HepG2 (cell line): ENCODE results near the gene KIF1B. TPM values are rescaled to one million over a fixed set of nuclear protein-coding genes. Genes with fewer than 3 reads are reported as not detected.

ENCODE experiments used
- BCLAF1 ChIP-seq: fragments of 450-650 bp; IDR thresholded peaks from 2 replicates; pipeline ENCODE4 v1.6.1; 2017; ENCODE audit warnings: mild to moderate bottlenecking
- BHLHE40 ChIP-seq: IDR thresholded peaks from 2 replicates; pipeline ENCODE4 v1.6.1; 2011; ENCODE audit warnings: low read length, improper control_type of control experiment
- FOXK1 ChIP-seq: sonication (generic); formaldehyde crosslinking; IDR thresholded peaks from 2 replicates; pipeline ENCODE4 v1.4.0; 2020; ENCODE audit warnings: low read depth, missing genetic modification reagents, borderline replicate concordance
- KMT2B ChIP-seq: IDR thresholded peaks from 2 replicates; pipeline ENCODE4 v1.6.1; 2016; ENCODE audit warnings: missing genetic modification reagents, missing compliant biosample characterization
- MED1 ChIP-seq: sonication (generic); formaldehyde crosslinking; IDR thresholded peaks from 2 replicates; pipeline ENCODE4 v1.4.0; 2020; ENCODE audit warnings: missing genetic modification reagents
- POLR2A ChIP-seq, 2 experiments: IDR thresholded peaks; 2 replicates each; pipeline ENCODE4 v1.6.1; 2011; ENCODE audit warnings: low read depth in 2 of 2, low read length in 2 of 2, mild to moderate bottlenecking in 1 of 2, moderate library complexity in 1 of 2; ENCODE audit not compliant: insufficient read depth in 1 of 2
- POLR2AphosphoS2 ChIP-seq: IDR thresholded peaks from 2 replicates; pipeline ENCODE4 v1.6.1; 2011; ENCODE audit warnings: low read depth, low read length, improper control_type of control experiment
- RCOR2 ChIP-seq: IDR thresholded peaks from 2 replicates; pipeline ENCODE4 v1.6.1; 2016; ENCODE audit warnings: missing biosample characterization, missing genetic modification reagents
- REPIN1 ChIP-seq: sonication (generic); formaldehyde crosslinking; IDR thresholded peaks from 2 replicates; pipeline ENCODE4 v1.8.0; 2022; ENCODE audit warnings: missing genetic modification reagents, low read depth, mild to moderate bottlenecking, borderline replicate concordance
- RXRA ChIP-seq: sonication (generic); formaldehyde crosslinking; IDR thresholded peaks from 2 replicates; pipeline ENCODE4 v1.5.1; 2020; ENCODE audit warnings: missing genetic modification reagents
- SIN3A ChIP-seq: IDR thresholded peaks from 2 replicates; pipeline ENCODE4 v1.6.1; 2011; ENCODE audit warnings: low read depth, mild to moderate bottlenecking, control low read depth, low read length, borderline replicate concordance
- SMAD1 ChIP-seq: sonication (generic); formaldehyde crosslinking; IDR thresholded peaks from 2 replicates; pipeline ENCODE4 v1.4.0; 2020; ENCODE audit warnings: missing genetic modification reagents, low read depth, mild to moderate bottlenecking, borderline replicate concordance
- SMARCC2 ChIP-seq: fragments of 450-650 bp; IDR thresholded peaks from 2 replicates; pipeline ENCODE4 v1.6.1; 2017; ENCODE audit warnings: antibody characterized with exemption, mild to moderate bottlenecking
- TARDBP ChIP-seq: sonication (generic); formaldehyde crosslinking; IDR thresholded peaks from 2 replicates; pipeline ENCODE4 v1.8.0; 2022; ENCODE audit warnings: mild to moderate bottlenecking, missing genetic modification reagents
- TFAP4 ChIP-seq: sonication (generic); IDR thresholded peaks from 2 replicates; pipeline ENCODE4 v1.6.1; 2016; ENCODE audit warnings: low read depth, borderline replicate concordance
- TGIF2 ChIP-seq: IDR thresholded peaks from 2 replicates; pipeline ENCODE4 v1.6.1; 2016; ENCODE audit warnings: control low read depth, missing compliant biosample characterization
- ZFX ChIP-seq: sonication (generic); formaldehyde crosslinking; IDR thresholded peaks from 2 replicates; pipeline ENCODE4 v1.4.0; 2020; ENCODE audit warnings: mild to moderate bottlenecking, low read depth, missing genetic modification reagents, moderate library complexity
- ZIK1 ChIP-seq: sonication (generic); formaldehyde crosslinking; IDR thresholded peaks from 2 replicates; pipeline ENCODE4 v1.5.0; 2020; ENCODE audit warnings: mild to moderate bottlenecking, low read depth, missing genetic modification reagents, borderline replicate concordance
- ZMAT3 ChIP-seq: sonication (generic); formaldehyde crosslinking; conservative IDR thresholded peaks from 2 replicates; pipeline ENCODE4 v1.7.0; 2021; ENCODE audit warnings: missing genetic modification reagents
- ZNF326 ChIP-seq: sonication (generic); formaldehyde crosslinking; IDR thresholded peaks from 2 replicates; pipeline ENCODE4 v1.4.0; 2020; ENCODE audit warnings: missing genetic modification reagents, borderline replicate concordance
- ZNF441 ChIP-seq: sonication (generic); formaldehyde crosslinking; IDR thresholded peaks from 2 replicates; pipeline ENCODE4 v1.7.0; 2021; ENCODE audit warnings: missing genetic modification reagents, borderline replicate concordance
- ZNF569 ChIP-seq: sonication (generic); formaldehyde crosslinking; IDR thresholded peaks from 2 replicates; pipeline ENCODE4 v1.5.0; 2020; ENCODE audit warnings: mild to moderate bottlenecking, missing genetic modification reagents, moderate library complexity, borderline replicate concordance
- ZNF781 ChIP-seq: sonication (generic); formaldehyde crosslinking; IDR thresholded peaks from 2 replicates; pipeline ENCODE4 v1.5.1; 2020; ENCODE audit warnings: borderline replicate concordance, mild to moderate bottlenecking, missing genetic modification reagents; ENCODE audit errors: not compliant biosample characterization
- polyA plus RNA-seq, 8 experiments: library from polyadenylated mRNA; depleted of rRNA in 3 of 8; stranded (reverse) in 7 of 8; unstranded in 1 of 8; fragments of >200 nt; fragmentation: Illumina TruSeq in 4 of 8; extraction: Trizol in 4 of 8; gene quantifications; 2 replicates each; pipeline versions ENCODE4 v1.2.1 to v1.2.3, GENCODE V29; 2011 to 2016; ENCODE audit warnings: low read depth in 4 of 8, missing spikeins in 1 of 8, mixed read lengths in 1 of 8; ENCODE audit not compliant: insufficient read depth in 1 of 8
- total RNA-seq, 5 experiments: library from RNA; depleted of rRNA; stranded (reverse); fragments of >200 nt; fragmentation: Illumina TruSeq; extraction: Trizol; gene quantifications; 2 replicates each; pipeline ENCODE4 v1.2.3, GENCODE V29; 2016; ENCODE audit warnings: low read depth in 1 of 5
- TF ChIP-seq, protein P1 (sequence below): sonication (generic); formaldehyde crosslinking; IDR thresholded peaks from 2 replicates; pipeline ENCODE4 v1.9.0; 2022; ENCODE audit warnings: missing genetic modification reagents, mild to moderate bottlenecking, borderline replicate concordance

Gene KIF1B
- total and polyA plus RNA-seq, 2 of the 13 experiments (the other 11 are each of a cell fraction or from before 2014, with no cell fraction given) = 26.7 to 32.5 TPM

DNA sequence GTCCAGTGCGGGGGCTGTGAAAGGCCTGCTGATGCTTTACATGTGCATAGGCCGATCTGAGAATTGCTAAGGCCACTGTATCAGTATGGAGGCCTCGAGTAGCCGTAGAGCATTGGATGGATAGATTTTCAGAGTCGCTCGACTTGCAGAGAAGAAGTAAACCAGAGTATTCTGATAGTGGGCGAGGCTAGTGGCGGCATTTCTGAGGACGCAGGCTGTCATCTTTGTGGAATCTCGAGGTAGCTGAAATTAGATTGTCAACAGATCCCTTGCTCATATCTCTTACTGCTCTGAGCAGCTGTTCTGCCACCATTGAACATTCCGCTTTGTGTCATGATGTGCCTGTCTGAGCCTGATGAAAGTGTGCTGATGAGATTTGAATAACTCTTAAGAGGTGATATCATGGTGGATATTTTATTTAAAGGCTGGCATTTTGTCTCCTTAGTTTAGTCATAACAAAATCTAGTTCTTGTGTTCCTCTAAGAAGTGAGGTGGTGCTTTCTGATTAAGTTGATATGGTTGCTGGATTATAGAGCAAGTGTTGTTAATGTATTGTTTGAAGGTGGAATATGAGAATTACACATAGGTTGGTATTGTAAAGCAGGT, 1.5 kb downstream of the KIF1B start (continued):
- TF ChIP-seq ZNF781 (CRISPR knock-in tag) = no peak
- no peak; the same call in 1 of the 2 replicates for TF ChIP-seq SIN3A
- TF ChIP-seq TGIF2 (CRISPR knock-in tag) = peak; percentile 23
- no peak for TF ChIP-seq REPIN1 (CRISPR knock-in tag)
- no peak for TF ChIP-seq BCLAF1
- 0 out of 2 replicates have a peak, but pooled peaks have one; percentile 41 for TF ChIP-seq ZMAT3 (CRISPR knock-in tag)
- peak; percentile 72; the same call in 1 of the 2 replicates for TF ChIP-seq TFAP4
- TF ChIP-seq ZNF441 (CRISPR knock-in tag) = 0 out of 2 replicates have a peak, but pooled peaks have one; percentile 28
- no peak for TF ChIP-seq RXRA (CRISPR knock-in tag)
- TF ChIP-seq POLR2A (IDR thresholded peaks at IDR 0.05; ENCODE audit: insufficient read depth in 1 of 2, low read depth in 2 of 2, low read length in 2 of 2) = 0 out of 4 replicates have a peak, but pooled peaks of 1 of the 2 experiments have one; percentile 5
- TF ChIP-seq BHLHE40 = no peak
- TF ChIP-seq, protein P1, sequence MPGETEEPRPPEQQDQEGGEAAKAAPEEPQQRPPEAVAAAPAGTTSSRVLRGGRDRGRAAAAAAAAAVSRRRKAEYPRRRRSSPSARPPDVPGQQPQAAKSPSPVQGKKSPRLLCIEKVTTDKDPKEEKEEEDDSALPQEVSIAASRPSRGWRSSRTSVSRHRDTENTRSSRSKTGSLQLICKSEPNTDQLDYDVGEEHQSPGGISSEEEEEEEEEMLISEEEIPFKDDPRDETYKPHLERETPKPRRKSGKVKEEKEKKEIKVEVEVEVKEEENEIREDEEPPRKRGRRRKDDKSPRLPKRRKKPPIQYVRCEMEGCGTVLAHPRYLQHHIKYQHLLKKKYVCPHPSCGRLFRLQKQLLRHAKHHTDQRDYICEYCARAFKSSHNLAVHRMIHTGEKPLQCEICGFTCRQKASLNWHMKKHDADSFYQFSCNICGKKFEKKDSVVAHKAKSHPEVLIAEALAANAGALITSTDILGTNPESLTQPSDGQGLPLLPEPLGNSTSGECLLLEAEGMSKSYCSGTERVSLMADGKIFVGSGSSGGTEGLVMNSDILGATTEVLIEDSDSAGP (CRISPR knock-in tag) = no peak
- TF ChIP-seq ZNF569 (CRISPR knock-in tag) = no peak
- 0 out of 2 replicates have a peak, but pooled peaks have one; percentile 18 for TF ChIP-seq ZFX
- TF ChIP-seq POLR2AphosphoS2 = no peak
- no peak for TF ChIP-seq MED1 (CRISPR knock-in tag)
- no peak for TF ChIP-seq ZIK1 (CRISPR knock-in tag)
- TF ChIP-seq RCOR2 = no peak
- no peak for TF ChIP-seq TARDBP (CRISPR knock-in tag)
- TF ChIP-seq SMARCC2 = no peak
- peak; percentile 6; the same call in 1 of the 2 replicates for TF ChIP-seq FOXK1
- TF ChIP-seq ZNF326 = no peak
- no peak for TF ChIP-seq SMAD1 (CRISPR knock-in tag)
- no peak for TF ChIP-seq KMT2B (CRISPR knock-in tag)
- TF ChIP-seq, all 625 proteins: peak for 14
